Suprapubic skin (tissue), 4 donors: ENCODE results near the gene ALOX15.

Experiments
- POLR2A ChIP-seq, 2 donors: fragments of 450-650 bp; IDR thresholded peaks; one replicate each; pipeline ENCODE4 v1.6.1; 2017; ENCODE audit warnings: antibody characterized with exemption in 2 of 2, mild to moderate bottlenecking in 2 of 2, moderate library complexity in 2 of 2
- POLR2AphosphoS5 ChIP-seq, 3 donors: sonication (generic); formaldehyde crosslinking; IDR thresholded peaks; one replicate each; pipeline ENCODE4 v1.6.1; 2017; ENCODE audit warnings: antibody characterized with exemption in 3 of 3
- TF ChIP-seq, protein P1 (sequence below), 2 donors: fragments of 200-600 bp in 1 of 2; fragments of 450-650 bp in 1 of 2; sonication (generic) in 1 of 2; IDR thresholded peaks; one replicate each; pipeline ENCODE4 v1.5.1; 2016 to 2019; ENCODE audit warnings: antibody characterized with exemption in 2 of 2, mild to moderate bottlenecking in 1 of 2, moderate library complexity in 1 of 2

- TF ChIP-seq, protein P1, sequence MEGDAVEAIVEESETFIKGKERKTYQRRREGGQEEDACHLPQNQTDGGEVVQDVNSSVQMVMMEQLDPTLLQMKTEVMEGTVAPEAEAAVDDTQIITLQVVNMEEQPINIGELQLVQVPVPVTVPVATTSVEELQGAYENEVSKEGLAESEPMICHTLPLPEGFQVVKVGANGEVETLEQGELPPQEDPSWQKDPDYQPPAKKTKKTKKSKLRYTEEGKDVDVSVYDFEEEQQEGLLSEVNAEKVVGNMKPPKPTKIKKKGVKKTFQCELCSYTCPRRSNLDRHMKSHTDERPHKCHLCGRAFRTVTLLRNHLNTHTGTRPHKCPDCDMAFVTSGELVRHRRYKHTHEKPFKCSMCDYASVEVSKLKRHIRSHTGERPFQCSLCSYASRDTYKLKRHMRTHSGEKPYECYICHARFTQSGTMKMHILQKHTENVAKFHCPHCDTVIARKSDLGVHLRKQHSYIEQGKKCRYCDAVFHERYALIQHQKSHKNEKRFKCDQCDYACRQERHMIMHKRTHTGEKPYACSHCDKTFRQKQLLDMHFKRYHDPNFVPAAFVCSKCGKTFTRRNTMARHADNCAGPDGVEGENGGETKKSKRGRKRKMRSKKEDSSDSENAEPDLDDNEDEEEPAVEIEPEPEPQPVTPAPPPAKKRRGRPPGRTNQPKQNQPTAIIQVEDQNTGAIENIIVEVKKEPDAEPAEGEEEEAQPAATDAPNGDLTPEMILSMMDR (IDR thresholded peaks at IDR 0.05), result no peak
- TF ChIP-seq POLR2A (IDR thresholded peaks at IDR 0.05), result no peak
- no peak for TF ChIP-seq POLR2AphosphoS5 (IDR thresholded peaks at IDR 0.05)
These were observed 32.7 kb upstream of the ALOX15 start for GRCh38 chr17:4673986-4674684.
